ENCODE results near the gene TTC3. TPM values are rescaled to one million over a fixed set of nuclear protein-coding genes. Genes with fewer than 3 reads are reported as not detected.

TTC3 gene
- total and polyA plus RNA-seq, 8 donors, result 103 to 214 (median 191) TPM

GRCh38 chr21:37202221-37203110 is 129.4 kb downstream of the TTC3 start:
- ATAC-seq, result no peak
- DNase-seq, result no peak

DNA sequence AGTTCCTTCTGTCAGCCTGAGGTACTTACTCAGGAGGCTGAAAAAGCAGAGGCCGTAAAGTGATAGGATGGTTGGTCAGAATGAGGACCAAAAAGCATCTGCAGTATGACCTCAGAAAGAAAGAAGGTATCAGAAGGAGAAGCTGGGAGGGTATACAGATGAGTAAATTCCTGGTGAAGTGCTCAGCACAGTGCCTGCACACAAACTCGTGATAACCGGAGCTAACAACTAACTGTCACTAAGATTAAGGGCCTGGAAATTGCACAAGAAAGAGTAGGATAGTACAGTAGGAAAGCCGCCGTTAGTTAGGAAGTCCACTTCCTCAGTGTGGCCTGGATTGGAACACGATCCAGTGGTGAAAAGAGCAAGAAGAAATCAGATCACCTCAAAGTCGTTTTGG is 131.5 kb downstream of the TTC3 start:
- H3K27me3 ChIP-seq, result no peaks in the 10 kb centered on the region
- TF ChIP-seq, protein P1, sequence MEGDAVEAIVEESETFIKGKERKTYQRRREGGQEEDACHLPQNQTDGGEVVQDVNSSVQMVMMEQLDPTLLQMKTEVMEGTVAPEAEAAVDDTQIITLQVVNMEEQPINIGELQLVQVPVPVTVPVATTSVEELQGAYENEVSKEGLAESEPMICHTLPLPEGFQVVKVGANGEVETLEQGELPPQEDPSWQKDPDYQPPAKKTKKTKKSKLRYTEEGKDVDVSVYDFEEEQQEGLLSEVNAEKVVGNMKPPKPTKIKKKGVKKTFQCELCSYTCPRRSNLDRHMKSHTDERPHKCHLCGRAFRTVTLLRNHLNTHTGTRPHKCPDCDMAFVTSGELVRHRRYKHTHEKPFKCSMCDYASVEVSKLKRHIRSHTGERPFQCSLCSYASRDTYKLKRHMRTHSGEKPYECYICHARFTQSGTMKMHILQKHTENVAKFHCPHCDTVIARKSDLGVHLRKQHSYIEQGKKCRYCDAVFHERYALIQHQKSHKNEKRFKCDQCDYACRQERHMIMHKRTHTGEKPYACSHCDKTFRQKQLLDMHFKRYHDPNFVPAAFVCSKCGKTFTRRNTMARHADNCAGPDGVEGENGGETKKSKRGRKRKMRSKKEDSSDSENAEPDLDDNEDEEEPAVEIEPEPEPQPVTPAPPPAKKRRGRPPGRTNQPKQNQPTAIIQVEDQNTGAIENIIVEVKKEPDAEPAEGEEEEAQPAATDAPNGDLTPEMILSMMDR (IDR thresholded peaks at IDR 0.05), result no peak
- H3K9me3 ChIP-seq, result no peaks in the 10 kb centered on the region
- intact Hi-C loops (cut with DNase I), result no loop called here
- ATAC-seq (no peak), DNase-seq (no peak)
- peaks cover 12 to 15% of the 10 kb centered on the region in 2 donors for H3K4me1 ChIP-seq
- H3K4me3 ChIP-seq, result no peak overlapping the region
- no peak overlapping the region for H3K27ac ChIP-seq
- peaks cover 0 to 41% of the 10 kb centered on the region in 2 donors for H3K36me3 ChIP-seq

More at GRCh38 chr21:37202221-37203110, 129.4 kb downstream of the TTC3 start:
- peaks cover 0 to 57% of the 10 kb centered on the region in 2 donors for H3K36me3 ChIP-seq
- H3K27ac ChIP-seq, result no peak overlapping the region
- intact Hi-C loops (cut with DNase I), result no loop called here
- H3K4me3 ChIP-seq, result no peak overlapping the region
- TF ChIP-seq, protein P1 (IDR thresholded peaks at IDR 0.05), result no peak
- peaks cover 5% of the 10 kb centered on the region in 2 donors for H3K4me1 ChIP-seq
- no peaks in the 10 kb centered on the region for H3K9me3 ChIP-seq
- no peaks in the 10 kb centered on the region for H3K27me3 ChIP-seq

GRCh38 chr21:37206496-37206895 is 133.4 kb downstream of the TTC3 start:
- H3K36me3 ChIP-seq, result peaks cover 0 to 21% of the 10 kb centered on the region in 2 donors
- H3K9me3 ChIP-seq, result no peaks in the 10 kb centered on the region
- H3K4me3 ChIP-seq, result no peak overlapping the region
- intact Hi-C loops (cut with DNase I), result no loop called here
- no peaks in the 10 kb centered on the region for H3K27me3 ChIP-seq
- TF ChIP-seq, protein P1 (IDR thresholded peaks at IDR 0.05), result no peak
- DNase-seq (no peak), ATAC-seq (no peak)
- H3K4me1 ChIP-seq, result peaks cover 12 to 15% of the 10 kb centered on the region in 2 donors
- no peak overlapping the region for H3K27ac ChIP-seq

- H3K27me3 ChIP-seq, result no peaks in the 10 kb centered on the region
- TF ChIP-seq, protein P1 (IDR thresholded peaks at IDR 0.05), result no peak
- H3K36me3 ChIP-seq, result peaks cover 0 to 11% of the 10 kb centered on the region in 2 donors
- H3K9me3 ChIP-seq, result no peaks in the 10 kb centered on the region
- ATAC-seq (peak; percentile 75), DNase-seq (peak in 1 of 4 donors; percentile 11)
- peaks cover 12 to 15% of the 10 kb centered on the region in 2 donors for H3K4me1 ChIP-seq
- H3K4me3 ChIP-seq, result no peak overlapping the region
- peak overlapping the region in 1 of 2 donors; percentile 31 for H3K27ac ChIP-seq
- intact Hi-C loops (cut with DNase I), result no loop called here
Measured at GRCh38 chr21:37207441-37208009, 134.5 kb downstream of the TTC3 start.
